Liver (tissue), 3 donors: Measurements from ENCODE around the gene DLX4.

Source experiments
- FOXA1 ChIP-seq: IDR thresholded peaks from 2 replicates; pipeline ENCODE4 v1.6.1; 2016; ENCODE audit warnings: antibody characterized with exemption
- JUND ChIP-seq, 2 donors: IDR thresholded peaks; 2 replicates each; pipeline ENCODE4 v1.6.1; 2016; ENCODE audit warnings: antibody characterized with exemption in 2 of 2
- TF ChIP-seq, protein P1 (sequence below): fragments of 150-350 bp; IDR thresholded peaks from 2 replicates; pipeline ENCODE4 v1.5.1; 2017; ENCODE audit warnings: improper control_type of control experiment, low read depth, low read length; ENCODE audit not compliant: missing input control
- TF ChIP-seq, protein P2 (sequence below): IDR thresholded peaks from 2 replicates; pipeline ENCODE4 v1.6.1; 2016; ENCODE audit warnings: antibody characterized with exemption
- TF ChIP-seq, protein P3 (sequence below): IDR thresholded peaks from 2 replicates; pipeline ENCODE4 v1.6.1; 2016; ENCODE audit warnings: antibody characterized with exemption, mild to moderate bottlenecking
- donor health status: healthy.
- donor health status: healthy.

GRCh38 chr17:49922095-49922494 lies 46.9 kb upstream of the DLX4 start:
- TF ChIP-seq, protein P1, sequence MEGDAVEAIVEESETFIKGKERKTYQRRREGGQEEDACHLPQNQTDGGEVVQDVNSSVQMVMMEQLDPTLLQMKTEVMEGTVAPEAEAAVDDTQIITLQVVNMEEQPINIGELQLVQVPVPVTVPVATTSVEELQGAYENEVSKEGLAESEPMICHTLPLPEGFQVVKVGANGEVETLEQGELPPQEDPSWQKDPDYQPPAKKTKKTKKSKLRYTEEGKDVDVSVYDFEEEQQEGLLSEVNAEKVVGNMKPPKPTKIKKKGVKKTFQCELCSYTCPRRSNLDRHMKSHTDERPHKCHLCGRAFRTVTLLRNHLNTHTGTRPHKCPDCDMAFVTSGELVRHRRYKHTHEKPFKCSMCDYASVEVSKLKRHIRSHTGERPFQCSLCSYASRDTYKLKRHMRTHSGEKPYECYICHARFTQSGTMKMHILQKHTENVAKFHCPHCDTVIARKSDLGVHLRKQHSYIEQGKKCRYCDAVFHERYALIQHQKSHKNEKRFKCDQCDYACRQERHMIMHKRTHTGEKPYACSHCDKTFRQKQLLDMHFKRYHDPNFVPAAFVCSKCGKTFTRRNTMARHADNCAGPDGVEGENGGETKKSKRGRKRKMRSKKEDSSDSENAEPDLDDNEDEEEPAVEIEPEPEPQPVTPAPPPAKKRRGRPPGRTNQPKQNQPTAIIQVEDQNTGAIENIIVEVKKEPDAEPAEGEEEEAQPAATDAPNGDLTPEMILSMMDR = no peak
- TF ChIP-seq, protein P2, sequence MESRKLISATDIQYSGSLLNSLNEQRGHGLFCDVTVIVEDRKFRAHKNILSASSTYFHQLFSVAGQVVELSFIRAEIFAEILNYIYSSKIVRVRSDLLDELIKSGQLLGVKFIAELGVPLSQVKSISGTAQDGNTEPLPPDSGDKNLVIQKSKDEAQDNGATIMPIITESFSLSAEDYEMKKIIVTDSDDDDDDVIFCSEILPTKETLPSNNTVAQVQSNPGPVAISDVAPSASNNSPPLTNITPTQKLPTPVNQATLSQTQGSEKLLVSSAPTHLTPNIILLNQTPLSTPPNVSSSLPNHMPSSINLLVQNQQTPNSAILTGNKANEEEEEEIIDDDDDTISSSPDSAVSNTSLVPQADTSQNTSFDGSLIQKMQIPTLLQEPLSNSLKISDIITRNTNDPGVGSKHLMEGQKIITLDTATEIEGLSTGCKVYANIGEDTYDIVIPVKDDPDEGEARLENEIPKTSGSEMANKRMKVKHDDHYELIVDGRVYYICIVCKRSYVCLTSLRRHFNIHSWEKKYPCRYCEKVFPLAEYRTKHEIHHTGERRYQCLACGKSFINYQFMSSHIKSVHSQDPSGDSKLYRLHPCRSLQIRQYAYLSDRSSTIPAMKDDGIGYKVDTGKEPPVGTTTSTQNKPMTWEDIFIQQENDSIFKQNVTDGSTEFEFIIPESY = no peak
- TF ChIP-seq, protein P3, sequence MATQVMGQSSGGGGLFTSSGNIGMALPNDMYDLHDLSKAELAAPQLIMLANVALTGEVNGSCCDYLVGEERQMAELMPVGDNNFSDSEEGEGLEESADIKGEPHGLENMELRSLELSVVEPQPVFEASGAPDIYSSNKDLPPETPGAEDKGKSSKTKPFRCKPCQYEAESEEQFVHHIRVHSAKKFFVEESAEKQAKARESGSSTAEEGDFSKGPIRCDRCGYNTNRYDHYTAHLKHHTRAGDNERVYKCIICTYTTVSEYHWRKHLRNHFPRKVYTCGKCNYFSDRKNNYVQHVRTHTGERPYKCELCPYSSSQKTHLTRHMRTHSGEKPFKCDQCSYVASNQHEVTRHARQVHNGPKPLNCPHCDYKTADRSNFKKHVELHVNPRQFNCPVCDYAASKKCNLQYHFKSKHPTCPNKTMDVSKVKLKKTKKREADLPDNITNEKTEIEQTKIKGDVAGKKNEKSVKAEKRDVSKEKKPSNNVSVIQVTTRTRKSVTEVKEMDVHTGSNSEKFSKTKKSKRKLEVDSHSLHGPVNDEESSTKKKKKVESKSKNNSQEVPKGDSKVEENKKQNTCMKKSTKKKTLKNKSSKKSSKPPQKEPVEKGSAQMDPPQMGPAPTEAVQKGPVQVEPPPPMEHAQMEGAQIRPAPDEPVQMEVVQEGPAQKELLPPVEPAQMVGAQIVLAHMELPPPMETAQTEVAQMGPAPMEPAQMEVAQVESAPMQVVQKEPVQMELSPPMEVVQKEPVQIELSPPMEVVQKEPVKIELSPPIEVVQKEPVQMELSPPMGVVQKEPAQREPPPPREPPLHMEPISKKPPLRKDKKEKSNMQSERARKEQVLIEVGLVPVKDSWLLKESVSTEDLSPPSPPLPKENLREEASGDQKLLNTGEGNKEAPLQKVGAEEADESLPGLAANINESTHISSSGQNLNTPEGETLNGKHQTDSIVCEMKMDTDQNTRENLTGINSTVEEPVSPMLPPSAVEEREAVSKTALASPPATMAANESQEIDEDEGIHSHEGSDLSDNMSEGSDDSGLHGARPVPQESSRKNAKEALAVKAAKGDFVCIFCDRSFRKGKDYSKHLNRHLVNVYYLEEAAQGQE = no peak
- TF ChIP-seq JUND (IDR thresholded peaks at IDR 0.05) = no peak
- no peak for TF ChIP-seq FOXA1
